ENCODE measurements around the gene AGO4. TPM values are rescaled to one million over a fixed set of nuclear protein-coding genes. Genes with fewer than 3 reads are reported as not detected.

The AGO4 gene
- total RNA-seq, 1 experiment from 2014 or later, result 6.1 TPM

DNA sequence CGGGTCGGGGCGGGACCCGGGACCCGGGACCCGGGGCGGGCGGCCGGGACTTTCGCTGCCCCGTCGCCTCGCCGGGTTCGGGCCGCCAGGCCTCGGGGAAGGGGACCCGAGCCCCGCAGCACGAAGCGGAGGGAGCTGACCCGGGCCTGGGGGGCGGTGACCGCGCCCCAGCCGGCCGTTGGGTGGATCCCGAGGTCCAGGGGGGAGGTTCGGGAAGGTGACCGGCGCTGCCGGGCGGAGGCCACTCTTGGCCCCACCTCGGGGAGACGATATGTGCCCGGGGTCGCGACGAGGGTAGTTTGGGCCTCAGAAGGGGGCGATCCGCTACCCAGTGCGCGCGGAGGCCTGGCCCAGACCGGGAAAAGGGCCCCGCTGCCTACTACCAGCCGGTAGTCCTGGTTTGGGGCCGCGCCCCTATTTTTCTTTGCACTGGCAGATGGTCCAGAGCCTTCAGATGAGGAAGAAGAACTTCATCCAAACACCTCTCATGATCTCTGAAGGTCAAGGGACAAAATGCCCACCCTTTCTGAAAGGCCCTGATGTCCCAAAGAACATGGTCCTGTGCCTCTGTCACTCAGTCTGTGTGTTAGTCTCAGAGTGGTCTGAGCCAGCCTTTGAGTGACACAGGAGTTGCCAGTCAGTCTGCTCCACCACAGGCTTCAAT lies 766 bp downstream of the AGO4 start:
- RAD21 ChIA-PET (ENCODE audit: low non-redundant PET in 1 of 2, low total read pairs in 2 of 2, uncharacterized antibody in 2 of 2, unreplicated experiment in 2 of 2), result no interaction called here
- CTCF ChIA-PET, result no interaction called here
- POLR2A ChIA-PET, result no interaction called here
- peak overlapping the region; percentile 77 for H3K4me2 ChIP-seq (ENCODE audit: low read length)
- no peaks in the 10 kb centered on the region for H3K27me3 ChIP-seq (ENCODE audit: insufficient read depth, low read length)
- TF ChIP-seq YY1 (IDR thresholded peaks at IDR 0.05; ENCODE audit: extremely low read depth, insufficient replicate concordance, low read depth, low read length) (no peak), SP1 (IDR thresholded peaks at IDR 0.05; ENCODE audit: low read depth) (no peak), ZFX (IDR thresholded peaks at IDR 0.05) (peak; percentile 69), FOSL1 (IDR thresholded peaks at IDR 0.05; ENCODE audit: low read depth) (no peak)
- TF ChIP-seq, protein P1, sequence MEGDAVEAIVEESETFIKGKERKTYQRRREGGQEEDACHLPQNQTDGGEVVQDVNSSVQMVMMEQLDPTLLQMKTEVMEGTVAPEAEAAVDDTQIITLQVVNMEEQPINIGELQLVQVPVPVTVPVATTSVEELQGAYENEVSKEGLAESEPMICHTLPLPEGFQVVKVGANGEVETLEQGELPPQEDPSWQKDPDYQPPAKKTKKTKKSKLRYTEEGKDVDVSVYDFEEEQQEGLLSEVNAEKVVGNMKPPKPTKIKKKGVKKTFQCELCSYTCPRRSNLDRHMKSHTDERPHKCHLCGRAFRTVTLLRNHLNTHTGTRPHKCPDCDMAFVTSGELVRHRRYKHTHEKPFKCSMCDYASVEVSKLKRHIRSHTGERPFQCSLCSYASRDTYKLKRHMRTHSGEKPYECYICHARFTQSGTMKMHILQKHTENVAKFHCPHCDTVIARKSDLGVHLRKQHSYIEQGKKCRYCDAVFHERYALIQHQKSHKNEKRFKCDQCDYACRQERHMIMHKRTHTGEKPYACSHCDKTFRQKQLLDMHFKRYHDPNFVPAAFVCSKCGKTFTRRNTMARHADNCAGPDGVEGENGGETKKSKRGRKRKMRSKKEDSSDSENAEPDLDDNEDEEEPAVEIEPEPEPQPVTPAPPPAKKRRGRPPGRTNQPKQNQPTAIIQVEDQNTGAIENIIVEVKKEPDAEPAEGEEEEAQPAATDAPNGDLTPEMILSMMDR (IDR thresholded peaks at IDR 0.05 in 2 of 3, conservative IDR thresholded peaks at IDR 0.05 in 1 of 3; ENCODE audit: borderline replicate concordance in 1 of 3, insufficient read depth in 1 of 3, low read depth in 2 of 3, low read length in 2 of 3), result no peak
- TF ChIP-seq, protein P2, sequence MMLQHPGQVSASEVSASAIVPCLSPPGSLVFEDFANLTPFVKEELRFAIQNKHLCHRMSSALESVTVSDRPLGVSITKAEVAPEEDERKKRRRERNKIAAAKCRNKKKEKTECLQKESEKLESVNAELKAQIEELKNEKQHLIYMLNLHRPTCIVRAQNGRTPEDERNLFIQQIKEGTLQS (IDR thresholded peaks at IDR 0.05), result no peak
- H3K4me3 ChIP-seq (replicated peaks in 1 of 2; ENCODE audit: low read depth in 1 of 2, low read length in 2 of 2), result peak overlapping the region; percentile 67 to 79
- peak; percentile 61 for ATAC-seq
- H4K20me1 ChIP-seq (ENCODE audit: insufficient read depth), result no peaks in the 10 kb centered on the region
- peak overlapping the region; percentile 26 for H2AFZ ChIP-seq (ENCODE audit: low read depth, low read length, poor library complexity, severe bottlenecking)
- intact Hi-C loops (cut with micrococcal nuclease), result no loop called here
- H3K9ac ChIP-seq (ENCODE audit: low read length), result peak overlapping the region; percentile 68
- peak overlapping the region; percentile 67 for H3K27ac ChIP-seq (ENCODE audit: low read depth, low read length)
- peaks cover 14 to 29% of the 10 kb centered on the region in 2 experiments for H3K4me1 ChIP-seq (ENCODE audit: control insufficient read depth in 1 of 2, insufficient read depth in 2 of 2, low read length in 2 of 2)
- no peaks in the 10 kb centered on the region for H3K9me2 ChIP-seq (ENCODE audit: insufficient read depth)
- no peaks in the 10 kb centered on the region for H3K9me3 ChIP-seq (ENCODE audit: control insufficient read depth in 1 of 2, insufficient read depth in 1 of 2, low read depth in 1 of 2, low read length in 2 of 2)
- H3K79me2 ChIP-seq (ENCODE audit: insufficient read depth, low read length), result no peaks in the 10 kb centered on the region
- H3K36me3 ChIP-seq (ENCODE audit: control insufficient read depth in 1 of 2, insufficient read depth in 2 of 2, low read length in 2 of 2), result no peaks in the 10 kb centered on the region
- no peak for DNase-seq (ENCODE audit: low read depth, low spot score)
- no TSS peak for BruUV-seq (replicated peaks)
